GM18502 (cell line): ENCODE data around the gene CERS4.
"Not testable (repeated sequence)": the region's sequence is repeated elsewhere in the genome, so short reads cannot be mapped to it uniquely, and the experiment has no call there.

Source experiments
- ATAC-seq: cut with Tn5 transposase; IDR thresholded peaks from one replicate; pipeline ENCODE4 v1.9.1; 2021; ENCODE audit warnings: mild to moderate bottlenecking; ENCODE audit not compliant: unreplicated experiment, poor library complexity

Gene CERS4

GRCh38 chr19:8209462-8210378 lies 550 bp downstream of the CERS4 start:
- ATAC-seq, result peak; percentile 72

GRCh38 chr19:8210421-8211101 lies 1.4 kb downstream of the CERS4 start:
- ATAC-seq, result no peak

DNA sequence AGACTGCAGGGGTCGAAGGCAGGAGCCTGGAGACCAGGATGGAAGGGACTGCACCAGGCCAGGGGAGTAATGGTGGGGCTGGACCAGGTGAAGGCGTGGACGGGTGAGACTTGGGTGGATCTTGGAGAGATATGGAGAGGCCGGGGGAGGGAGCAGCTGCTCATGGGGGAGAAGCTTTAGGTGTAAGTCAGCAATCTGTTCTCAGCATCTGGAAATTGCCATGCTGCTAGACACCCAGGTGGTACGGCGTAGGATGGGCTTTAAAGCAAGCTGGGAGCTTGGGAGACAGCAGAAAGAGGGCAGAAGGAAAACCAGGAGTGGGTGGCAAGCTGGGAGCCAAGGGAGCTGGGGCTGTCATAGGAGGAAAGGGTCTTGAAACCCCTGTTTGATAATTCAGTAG lies 3.0 kb downstream of the CERS4 start:
- no peak for ATAC-seq

- no peak for ATAC-seq
These were observed 3.7 kb downstream of the CERS4 start for GRCh38 chr19:8212916-8213315.

DNA sequence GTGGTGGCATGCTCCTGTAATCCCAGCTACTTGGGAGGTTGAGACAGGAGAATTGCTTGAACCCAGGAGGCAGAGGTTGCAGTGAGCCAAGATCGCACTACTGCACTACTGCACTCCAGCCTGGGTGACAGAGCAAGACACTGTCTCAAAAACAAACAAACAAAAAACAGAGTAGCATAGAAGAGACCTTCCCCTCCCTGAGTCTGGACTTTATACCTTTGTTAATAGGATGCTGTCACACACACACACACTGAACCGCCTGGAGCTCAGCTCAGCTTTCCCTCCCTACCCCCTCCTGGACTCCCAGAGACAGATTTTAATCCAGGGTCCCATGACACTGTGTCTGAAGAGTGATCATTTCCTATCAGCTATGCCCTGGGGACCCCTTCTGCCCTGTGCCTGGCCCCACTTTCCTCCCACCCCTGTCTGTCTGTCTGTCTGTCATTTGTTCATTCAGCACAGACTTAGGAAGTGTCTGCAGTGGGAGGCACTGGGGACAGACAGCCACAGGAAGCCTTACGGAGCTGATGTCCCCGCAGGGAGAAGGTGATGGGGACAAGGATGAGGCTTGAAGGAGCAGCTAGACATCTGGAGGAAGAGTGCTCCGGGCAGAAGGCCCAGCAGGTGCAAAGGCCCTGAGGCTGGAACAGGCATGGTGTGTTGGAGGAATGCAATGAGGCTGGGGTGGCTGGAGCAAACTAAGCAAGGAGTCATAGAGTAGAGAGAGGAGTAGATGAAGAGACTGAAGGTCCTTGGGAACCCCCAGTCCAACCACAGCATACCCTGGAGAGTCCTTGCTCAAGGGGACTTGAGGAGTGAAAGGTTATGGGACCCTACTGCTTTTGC lies 4.9 kb downstream of the CERS4 start:
- no peak for ATAC-seq

GRCh38 chr19:8214802-8215201 lies 5.6 kb downstream of the CERS4 start:
- ATAC-seq, result no peak

DNA sequence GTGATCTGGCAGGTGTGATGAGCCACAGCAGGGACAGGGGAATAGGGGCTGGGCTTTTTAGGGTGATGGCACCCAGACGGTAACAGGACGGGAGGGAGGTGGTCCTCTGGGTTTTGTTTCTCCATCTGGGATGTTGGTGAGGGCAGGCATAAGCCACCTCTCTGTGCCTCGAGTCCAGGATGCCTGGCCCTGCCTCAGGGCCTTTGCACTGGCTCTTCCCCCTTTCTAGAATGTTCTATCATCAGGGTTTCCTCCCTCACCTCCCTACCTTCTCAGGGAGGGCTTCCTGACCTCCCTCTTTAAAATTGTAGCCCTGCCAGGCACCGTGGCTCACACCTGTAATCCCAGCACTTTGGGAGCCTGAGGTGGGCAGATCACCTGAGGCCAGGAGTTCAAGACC lies 6.6 kb downstream of the CERS4 start:
- ATAC-seq, result no peak

- no peak for ATAC-seq
These were observed 7.2 kb downstream of the CERS4 start for GRCh38 chr19:8216357-8216756.

DNA sequence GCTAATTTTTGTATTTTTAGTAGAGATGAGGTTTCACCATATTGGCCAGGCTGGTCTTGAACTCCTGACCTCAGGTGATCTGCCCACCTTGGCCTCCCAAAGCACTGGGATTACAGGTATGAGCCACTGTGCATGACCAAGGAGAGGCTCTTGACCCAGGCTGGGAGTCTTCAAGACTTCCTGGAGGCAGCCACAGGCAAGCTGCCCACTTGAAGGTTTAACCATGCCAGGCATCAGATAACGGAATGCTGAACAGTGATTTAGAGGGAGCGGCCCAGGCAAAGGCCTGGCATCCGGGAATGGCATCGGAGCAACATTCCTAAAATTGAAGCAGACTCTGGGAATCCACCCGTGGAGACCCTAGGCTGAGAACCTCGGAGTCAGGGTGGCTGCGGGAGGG lies 9.0 kb downstream of the CERS4 start:
- not testable (repeated sequence) for ATAC-seq

GRCh38 chr19:8220481-8220880 lies 11.3 kb downstream of the CERS4 start:
- no peak for ATAC-seq

- no peak for ATAC-seq
These were observed 12.0 kb downstream of the CERS4 start for GRCh38 chr19:8221161-8221560.

GRCh38 chr19:8223442-8223841 lies 14.3 kb downstream of the CERS4 start:
- ATAC-seq, result not testable (repeated sequence)

DNA sequence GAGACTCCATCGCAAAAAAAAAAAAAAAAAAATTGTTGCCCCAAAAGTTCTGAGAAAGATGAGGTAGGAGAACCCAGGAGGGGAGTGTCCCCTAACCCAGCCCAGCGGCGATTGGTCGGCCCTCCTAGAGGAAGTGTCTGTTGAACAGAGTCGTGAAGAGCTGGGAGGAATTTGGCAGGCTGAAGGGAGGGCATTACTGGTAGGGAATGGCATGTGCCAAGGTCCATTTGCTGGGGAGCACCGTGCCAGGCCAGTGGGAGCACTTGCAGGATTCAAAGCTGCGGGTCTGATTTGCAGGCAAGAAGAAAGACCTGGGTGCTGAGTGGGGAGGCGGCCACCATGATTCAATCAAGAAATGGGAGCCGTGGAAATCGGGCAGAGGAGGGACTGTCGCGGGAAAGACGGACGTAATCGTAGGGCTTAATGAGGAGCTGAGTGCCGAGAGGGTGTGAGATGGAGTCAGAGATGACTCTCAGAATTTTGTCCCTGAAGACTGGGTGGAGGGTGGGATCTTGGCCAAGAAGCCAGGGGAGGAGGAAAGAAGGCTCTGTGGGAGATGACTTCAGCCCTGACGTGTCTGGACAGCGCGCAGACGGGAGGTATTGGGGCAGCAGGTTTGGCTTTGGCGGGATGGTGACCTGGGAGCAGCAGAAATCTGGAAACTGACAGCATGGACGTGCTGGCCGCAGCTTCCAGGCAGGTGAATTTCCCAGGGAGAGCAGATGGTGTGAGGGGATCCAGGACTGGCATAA lies 15.4 kb downstream of the CERS4 start:
- ATAC-seq, result no peak

DNA sequence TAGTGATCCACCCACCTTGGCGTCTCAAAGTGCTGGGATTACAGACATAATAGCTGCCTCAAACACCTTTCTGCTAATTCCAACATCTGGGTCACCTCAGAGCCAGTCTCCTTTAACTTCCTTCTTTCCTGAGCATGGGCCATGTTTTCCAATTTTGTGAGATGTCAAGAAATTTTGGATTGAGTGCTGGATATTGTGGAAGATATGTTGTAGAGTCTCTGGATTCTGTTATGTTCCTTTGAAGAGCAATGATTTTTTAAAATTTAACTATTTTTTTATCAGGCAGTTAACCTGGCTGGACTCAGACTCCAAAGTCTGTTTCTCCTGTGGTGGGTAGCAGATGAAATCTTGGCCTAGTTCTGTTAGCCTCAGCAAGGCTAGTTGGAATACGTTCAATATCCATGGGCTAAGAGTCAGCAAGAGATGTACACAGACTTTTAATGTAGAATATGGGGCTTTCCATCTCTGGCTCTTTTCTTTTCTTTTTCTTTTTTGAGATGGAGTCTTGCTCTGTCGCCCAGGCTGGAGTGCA lies 22.0 kb downstream of the CERS4 start:
- no peak for ATAC-seq

GRCh38 chr19:8233370-8233769 lies 24.2 kb downstream of the CERS4 start:
- no peak for ATAC-seq

DNA sequence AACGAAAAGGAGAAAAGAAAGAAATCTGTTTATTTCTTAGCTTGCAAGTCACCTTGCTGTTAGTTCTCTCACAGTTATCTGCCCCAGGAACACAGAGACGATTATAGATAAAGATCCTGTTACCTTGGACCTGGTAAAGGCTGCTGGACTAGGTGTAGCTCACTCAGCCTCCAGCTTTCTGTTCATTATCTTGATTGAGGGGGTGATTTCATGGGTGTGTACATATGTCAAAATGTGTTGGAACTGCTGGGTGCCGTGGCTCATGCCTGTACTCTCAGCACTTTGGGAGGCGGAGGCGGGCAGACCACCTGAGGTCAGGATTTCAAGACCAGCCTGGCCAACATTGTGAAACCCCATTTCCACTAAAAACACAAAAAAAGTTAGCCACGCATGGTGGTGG lies 27.9 kb downstream of the CERS4 start:
- ATAC-seq, result no peak

- ATAC-seq, result no peak
These were observed 29.1 kb downstream of the CERS4 start for GRCh38 chr19:8238251-8238650.

DNA sequence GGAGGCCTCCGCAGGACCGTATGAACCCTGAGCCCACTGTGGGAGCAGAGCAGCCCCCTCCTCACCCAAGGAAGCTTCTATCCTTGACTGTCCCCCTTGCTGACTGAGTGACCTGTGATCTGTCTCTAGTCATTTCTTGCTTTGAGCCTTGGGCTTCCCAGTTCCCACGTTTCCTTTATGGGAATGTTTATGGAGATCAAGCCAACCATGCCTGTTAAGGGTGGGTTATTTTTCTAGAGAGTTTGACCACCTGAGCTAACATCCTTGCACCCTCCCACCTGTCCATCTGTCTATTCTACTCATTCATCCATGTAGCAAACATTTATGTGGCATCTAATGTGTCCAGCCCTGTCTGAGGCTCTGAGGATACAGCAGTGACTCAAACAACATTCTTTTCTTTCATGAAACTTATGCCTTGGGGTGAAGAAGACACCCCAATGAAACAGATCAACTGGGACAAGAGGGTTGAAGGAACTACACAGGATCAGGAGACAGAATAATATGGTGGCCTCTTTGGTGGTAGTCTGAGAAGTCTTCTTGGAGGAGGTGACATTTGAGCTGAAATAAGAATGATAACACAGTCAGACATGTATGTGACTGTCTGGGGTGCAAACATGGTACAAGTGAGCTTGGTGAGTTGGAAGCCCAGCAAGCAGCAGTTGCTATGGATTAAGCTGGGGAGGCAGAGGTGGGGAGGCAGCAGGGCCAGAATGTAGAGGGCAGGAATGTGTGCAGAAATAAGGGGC lies 30.5 kb downstream of the CERS4 start:
- no peak for ATAC-seq
